Measurements from ENCODE around the gene FOLR1. TPM values are rescaled to one million over a fixed set of nuclear protein-coding genes. Genes with fewer than 3 reads are reported as not detected.

Gene FOLR1
- total RNA-seq, 1 donor from 2014 or later: 0.94 TPM

DNA sequence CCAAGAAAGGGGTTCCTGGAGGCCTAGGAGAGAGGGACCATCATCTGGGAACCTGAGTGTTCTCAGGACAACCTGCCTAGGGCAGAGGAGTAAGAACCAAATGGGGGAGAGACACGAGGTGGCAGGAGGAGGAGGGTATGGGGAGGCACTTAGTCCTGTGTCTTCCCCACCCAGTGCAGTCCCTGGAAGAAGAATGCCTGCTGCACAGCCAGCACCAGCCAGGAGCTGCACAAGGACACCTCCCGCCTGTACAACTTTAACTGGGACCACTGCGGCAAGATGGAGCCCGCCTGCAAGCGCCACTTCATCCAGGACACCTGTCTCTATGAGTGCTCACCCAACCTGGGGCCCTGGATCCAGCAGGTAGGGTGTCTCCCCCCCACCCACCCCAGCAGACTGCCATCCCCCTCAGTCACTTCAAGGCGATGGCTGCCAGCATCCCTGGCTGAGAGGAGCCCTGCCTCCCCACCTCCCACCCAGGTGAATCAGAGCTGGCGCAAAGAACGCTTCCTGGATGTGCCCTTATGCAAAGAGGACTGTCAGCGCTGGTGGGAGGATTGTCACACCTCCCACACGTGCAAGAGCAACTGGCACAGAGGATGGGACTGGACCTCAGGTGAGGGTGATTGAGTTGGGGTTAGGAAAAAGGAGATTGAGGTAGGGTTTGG, 28.9 kb downstream of the FOLR1 start:
- intact Hi-C loops (cut with DNase I): no loop called here
- no peak for ATAC-seq (ENCODE audit: poor library complexity)

DNA sequence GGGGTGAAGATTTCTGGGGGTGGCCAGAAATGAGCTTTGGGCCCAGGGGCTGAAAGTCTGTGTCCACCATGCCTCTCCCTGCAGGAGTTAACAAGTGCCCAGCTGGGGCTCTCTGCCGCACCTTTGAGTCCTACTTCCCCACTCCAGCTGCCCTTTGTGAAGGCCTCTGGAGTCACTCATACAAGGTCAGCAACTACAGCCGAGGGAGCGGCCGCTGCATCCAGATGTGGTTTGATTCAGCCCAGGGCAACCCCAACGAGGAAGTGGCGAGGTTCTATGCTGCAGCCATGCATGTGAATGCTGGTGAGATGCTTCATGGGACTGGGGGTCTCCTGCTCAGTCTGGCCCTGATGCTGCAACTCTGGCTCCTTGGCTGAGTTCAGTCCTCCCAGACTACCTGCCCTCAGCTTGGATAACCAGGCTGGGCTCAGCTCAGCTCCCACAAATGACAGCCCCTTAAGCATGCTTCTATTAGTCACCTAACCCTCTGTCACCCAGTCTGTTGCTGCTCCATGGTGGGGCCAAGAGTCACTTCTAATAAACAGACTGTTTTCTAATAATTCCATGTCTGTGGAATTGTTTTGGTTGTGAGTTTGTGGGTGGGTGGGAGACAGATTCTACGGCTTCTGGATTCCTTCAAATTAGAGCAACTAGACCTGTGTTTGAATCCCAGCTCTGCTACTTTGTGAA, 29.6 kb downstream of the FOLR1 start:
- intact Hi-C loops (cut with DNase I): no loop called here
- ATAC-seq (ENCODE audit: poor library complexity) (no peak), DNase-seq (no peak)

More for the DNA sequence above, 28.9 kb downstream of the FOLR1 start:
- DNase-seq: no peak

DNA sequence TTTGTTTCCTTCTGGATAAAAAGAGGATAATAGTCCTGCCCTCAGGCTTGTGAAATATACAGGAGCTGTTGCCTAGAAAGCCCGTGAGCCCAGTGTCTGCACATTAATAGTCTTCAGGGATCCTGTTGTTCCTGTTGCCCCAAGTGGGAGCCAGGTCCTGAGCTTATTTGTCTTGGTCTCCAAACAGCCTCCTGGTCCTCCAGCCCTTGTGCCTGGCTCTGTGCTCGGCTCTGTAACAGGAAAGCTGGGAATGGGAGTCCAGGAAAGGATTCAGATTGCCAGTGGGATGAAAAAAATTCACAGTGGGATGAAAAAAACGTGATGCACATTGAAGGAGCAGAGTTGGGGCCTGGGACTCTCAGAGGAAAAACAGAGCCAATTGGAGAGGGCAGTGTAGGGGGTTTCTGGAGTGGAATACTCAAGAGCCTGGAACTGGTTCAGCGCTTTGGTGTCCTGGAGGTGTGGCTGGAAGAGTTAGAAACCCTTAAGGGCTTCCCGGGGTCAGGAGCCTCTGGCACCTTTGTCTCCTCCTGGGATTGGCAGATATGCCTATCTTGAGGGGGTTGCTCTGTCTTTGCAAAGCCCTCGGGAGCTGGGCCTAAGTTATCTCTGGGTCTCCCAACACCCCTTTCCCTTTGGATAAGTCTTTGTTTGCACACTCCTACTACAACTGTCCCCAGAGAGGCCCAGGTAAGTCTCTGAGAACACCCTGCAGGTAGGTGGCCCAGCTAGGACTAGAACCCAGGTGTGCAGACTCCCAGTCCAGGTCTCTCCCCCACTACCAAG, 30.4 kb downstream of the FOLR1 start:
- DNase-seq: no peak
- no peak for ATAC-seq (ENCODE audit: poor library complexity)
- intact Hi-C loops (cut with DNase I): no loop called here

DNA sequence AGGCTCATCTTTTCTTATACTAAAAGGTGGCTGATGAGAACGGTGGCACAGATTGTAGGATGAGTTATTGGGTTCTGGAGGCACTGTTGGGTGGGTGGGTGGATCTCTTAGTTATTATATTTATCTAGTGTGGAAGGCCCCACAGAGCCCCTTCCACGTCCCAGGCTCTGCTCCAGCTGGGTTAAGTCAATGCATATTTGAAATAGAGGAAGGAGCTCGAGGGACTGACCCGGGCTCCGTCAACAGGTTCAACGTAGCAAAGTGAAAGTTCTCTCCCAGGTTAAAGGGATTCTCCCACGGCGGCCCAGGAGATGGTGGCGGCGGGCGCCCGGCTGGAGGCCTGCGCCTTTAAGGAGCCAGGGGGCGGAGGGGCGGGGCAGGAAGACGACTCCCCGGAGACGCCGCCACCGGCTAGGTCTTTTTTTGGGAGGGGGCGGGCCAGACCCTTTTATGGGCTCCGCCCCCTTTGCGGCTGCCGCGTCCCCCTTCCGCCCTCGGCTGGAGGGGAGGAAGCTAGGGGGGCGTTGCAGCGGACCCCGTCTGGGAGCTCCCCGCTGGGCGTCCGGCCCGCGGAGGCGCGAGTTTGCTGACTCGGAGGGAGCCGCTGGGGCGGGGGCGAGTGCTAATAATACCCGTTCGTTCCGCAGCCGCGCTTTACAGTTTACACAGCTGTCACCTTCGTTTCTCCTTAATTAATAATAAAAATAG, 31.1 kb downstream of the FOLR1 start:
- intact Hi-C loops (cut with DNase I): no loop called here
- ATAC-seq (ENCODE audit: poor library complexity): peak; percentile 93

DNA sequence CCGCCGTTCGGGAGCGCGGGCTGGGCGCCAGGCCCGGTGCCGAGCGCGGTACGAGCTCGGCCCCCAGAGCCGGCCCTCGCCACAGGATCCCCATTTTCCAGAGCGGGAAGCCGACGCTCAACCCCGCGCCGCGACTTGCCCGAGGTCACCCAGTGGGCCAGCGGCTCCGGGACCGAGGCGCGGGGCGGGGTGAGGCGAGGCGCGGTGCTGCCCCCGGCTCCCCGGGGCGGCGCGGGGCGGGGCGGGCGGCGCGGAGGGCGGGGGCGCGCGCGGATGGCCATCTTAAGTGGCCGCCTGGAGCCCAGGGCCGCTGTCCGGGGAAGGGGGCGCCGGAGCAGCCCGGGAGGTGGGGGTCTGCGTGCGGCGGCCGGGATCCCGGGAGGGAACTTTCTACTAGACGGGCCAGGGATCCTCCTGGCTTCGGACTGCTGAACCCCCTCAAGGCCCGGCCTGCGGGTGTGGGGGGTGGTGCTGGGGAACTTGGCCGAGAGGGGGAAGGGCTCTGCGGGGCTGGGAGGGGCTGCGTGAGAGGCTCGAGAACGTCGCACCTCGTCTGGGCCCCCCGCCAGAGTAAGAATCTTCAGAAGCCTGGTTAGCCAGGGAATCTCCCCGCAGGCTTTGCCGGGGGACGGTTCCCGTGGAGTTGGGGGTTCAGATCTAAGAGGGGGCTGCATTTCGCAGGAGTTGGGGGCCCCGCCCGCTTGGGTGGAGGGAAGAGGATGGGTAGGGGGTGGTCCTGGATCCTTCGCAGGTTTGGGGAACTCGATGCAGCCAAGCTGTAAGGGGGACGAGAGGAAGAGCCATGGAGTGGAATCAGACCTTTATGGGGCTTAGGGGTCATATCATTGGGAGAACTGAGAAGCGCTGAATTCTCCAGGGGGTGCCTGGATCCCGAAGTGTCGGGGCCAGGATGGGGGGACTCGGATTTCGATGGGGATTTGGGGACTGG, 31.9 kb downstream of the FOLR1 start:
- peak; percentile 89 for ATAC-seq (ENCODE audit: poor library complexity)
- DNase-seq: peak; percentile 88
- intact Hi-C loops (cut with DNase I): no loop called here

More for the DNA sequence above, 31.1 kb downstream of the FOLR1 start:
- peak; percentile 96 for DNase-seq

DNA sequence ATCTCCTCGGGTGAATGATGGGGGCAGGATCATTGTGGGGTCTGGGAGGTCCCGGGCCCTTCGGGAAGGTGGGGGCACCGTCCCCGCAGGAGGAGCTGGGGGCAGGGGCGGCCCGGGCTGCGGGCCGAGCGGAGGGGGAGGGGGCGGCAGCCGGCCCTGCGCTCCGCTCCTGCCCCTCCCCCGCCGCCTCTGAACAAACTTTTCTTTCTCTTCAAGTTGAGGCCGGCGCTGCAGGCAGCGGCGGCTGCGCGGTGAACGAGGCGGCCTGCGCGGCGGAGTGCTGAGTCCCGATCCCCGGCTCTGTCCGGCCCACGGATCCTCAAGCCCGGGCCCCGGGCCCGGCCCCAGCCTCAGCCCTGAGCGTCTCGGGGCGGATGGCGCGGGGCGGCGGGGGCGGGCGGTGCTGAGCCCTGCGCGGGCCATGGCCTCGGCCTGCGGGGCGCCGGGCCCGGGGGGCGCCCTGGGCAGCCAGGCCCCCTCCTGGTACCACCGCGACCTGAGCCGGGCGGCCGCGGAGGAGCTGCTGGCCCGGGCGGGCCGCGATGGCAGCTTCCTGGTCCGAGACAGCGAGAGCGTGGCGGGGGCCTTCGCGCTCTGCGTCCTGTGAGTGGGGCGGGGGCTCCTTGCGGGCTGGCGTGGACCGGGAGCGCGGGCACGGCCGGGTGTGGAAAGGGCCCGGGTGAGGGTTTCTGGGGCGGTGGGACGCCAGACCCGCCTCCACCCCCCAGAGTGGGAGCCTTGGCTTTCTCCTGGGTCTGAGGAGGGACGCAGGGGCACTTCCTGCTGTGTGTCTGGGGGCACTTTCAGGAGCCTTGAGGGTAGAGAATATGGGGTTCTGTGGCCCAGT, 32.8 kb downstream of the FOLR1 start, which contains the start of gene INPPL1:
Gene INPPL1 (plus strand): TSS at position 204 of the 847 bp plus-strand sequence. CDS start 218 bp downstream, at position 422.
- DNase-seq (peak; percentile 77), ATAC-seq (ENCODE audit: poor library complexity) (peak; percentile 14)
- intact Hi-C loops (cut with DNase I): no loop called here

DNA sequence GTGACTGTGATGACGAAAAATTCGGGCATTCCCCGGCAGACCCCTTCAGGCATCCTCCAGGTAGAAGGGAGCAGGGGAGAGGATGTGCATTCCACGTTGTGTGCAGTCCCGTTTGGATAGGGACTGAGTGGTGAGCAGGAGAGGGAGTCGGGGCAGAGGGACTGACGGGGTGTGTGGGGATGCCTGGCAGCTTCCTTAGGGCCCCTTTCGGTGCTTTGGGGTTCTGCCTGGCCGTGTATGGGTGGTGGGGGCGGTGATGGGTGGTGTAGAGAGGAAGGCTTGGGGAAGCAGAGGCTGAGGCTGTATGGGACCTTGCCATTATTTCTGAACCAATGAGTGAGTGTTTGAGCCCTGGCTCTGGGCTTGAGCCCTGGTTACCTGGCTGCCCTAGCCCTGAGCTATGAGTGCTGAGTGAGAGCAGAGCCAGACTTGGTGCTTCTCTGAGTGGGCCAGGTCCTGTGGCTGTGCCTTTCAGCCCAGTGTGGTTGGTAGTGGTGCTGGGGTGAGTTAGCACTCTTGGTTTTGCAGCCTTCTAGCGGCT, 33.5 kb downstream of the FOLR1 start:
- ATAC-seq (ENCODE audit: poor library complexity) (no peak), DNase-seq (no peak)
- intact Hi-C loops (cut with DNase I): no loop called here

DNA sequence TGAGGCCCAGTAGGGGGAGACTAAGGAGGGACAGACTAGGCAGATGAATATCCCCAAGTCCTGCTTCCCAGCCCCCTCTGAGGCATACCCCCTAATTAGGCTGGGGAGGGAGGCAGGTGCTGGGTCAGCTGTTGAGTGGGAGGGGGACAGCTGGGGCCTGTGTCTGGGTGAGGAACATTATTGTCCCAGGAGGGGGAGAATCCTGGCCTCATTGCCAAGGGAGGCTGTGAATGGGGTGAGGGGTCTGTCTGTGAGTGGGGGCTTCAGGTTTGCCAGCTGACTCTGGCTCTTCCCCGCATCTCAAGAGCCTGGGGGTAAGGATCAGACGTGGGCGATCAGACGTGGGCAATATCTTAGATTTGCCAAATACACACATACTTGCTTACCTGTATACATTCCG, 34.8 kb downstream of the FOLR1 start:
- DNase-seq (no peak), ATAC-seq (ENCODE audit: poor library complexity) (no peak)
- intact Hi-C loops (cut with DNase I): no loop called here

DNA sequence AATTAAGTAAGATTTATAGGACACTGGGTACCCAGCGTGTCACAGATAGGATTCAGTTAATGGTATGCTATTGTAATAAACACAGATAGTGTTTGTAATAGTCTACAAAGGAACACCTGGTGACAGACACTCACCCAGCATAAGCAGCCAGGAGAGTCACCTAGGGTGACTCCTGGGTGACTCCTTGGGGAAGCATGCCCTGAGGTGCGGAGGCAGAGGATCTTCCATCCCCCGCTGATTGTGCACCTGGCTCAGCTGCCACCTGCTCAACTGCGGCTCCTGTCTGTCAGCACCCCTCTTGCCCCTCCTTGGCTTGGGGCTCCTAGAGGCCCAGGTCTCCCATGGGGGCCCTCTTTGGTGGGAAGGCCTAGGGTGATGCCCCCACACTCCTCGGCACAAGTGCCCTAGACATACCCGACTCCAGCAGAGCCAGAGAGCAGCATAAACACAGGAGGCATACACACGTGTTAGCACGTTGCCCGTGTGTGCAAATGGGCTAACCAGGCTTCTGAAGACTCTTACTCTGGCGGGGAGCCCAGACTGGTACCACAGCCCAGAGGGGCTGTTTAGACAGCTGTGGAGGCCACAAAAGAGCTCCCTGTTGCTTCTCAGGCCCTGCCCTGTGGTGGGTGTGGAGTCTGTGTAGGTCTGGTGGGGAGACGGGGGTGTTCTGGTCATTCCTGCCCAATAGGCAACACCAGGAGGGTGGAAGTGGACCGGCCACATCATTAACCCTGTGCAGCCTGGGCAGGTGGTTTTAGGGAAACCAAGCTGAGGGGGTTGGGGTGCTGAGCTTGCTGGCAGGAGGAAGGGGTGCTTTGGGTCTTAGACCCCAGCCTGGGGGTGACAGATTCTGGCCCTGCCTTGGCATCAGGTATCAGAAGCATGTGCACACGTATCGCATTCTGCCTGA, 35.6 kb downstream of the FOLR1 start:
- ATAC-seq (ENCODE audit: poor library complexity): no peak
- no peak for DNase-seq
- intact Hi-C loops (cut with DNase I): no loop called here

DNA sequence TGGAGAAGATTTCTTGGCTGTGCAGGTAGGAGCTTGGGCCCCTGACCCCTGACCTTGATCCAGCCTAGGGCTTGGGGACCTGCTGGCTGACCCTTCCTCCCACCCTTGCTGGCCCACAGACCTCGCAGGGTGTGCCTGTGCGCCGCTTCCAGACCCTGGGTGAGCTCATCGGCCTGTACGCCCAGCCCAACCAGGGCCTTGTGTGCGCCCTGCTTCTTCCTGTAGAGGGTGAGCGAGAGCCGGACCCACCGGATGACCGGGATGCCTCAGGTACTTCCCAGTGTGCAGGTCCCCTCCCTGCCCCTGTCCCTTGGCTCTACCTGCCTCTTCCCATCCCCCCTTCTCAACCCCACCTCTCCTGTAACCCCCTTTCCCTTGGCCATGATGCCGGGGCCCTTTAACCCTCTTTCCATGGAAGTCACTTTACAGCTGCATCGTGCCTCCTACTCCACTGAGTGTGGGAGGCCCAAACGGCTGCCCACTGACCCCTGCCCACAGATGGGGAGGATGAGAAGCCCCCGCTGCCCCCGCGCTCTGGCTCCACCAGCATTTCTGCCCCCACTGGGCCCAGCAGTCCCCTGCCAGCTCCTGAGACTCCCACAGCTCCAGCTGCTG, 36.4 kb downstream of the FOLR1 start:
- ATAC-seq (ENCODE audit: poor library complexity) (no peak), DNase-seq (no peak)
- intact Hi-C loops (cut with DNase I): no loop called here

DNA sequence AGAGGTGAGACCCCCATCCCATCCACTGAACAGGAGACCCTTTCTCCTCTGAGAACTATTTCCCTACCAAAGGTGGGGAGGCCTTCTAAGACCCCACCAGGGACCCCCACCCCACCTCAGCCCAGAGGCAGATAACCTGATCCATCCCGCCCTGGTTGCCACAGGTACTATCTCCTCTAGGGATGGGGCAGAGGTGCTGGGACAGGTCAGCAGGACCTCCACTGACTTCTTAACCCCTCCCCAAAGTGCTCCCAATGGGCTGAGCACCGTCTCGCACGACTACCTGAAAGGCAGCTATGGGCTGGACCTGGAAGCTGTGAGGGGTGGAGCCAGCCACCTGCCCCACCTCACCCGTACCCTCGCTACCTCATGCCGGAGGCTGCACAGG, 36.9 kb downstream of the FOLR1 start:
- DNase-seq (no peak), ATAC-seq (ENCODE audit: poor library complexity) (no peak)
- intact Hi-C loops (cut with DNase I): no loop called here

DNA sequence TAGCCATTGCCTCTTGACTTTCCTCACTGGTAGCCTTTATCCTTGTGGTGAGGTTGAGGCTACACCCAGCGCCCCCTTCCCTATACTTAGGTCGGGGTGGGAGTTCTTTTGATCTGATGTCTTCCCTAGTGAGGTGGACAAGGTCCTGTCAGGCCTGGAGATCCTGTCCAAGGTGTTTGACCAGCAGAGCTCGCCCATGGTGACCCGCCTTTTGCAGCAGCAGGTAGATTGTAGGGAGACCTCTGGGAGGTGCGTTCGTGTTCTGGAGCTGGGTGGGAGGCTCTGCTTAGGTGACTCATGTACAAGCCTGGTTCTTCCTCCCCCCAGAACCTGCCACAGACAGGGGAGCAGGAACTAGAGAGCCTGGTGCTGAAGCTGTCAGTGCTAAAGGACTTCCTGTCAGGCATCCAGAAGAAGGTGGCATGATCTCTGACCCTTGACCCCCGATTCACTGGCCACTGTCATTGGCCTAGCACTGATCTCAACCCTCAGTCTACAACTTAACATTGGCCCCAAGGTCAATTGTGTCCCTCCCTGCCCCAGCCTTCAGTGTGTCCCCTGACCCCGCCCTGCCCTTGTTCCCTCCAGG, 37.5 kb downstream of the FOLR1 start:
- no peak for ATAC-seq (ENCODE audit: poor library complexity)
- intact Hi-C loops (cut with DNase I): no loop called here
- no peak for DNase-seq

DNA sequence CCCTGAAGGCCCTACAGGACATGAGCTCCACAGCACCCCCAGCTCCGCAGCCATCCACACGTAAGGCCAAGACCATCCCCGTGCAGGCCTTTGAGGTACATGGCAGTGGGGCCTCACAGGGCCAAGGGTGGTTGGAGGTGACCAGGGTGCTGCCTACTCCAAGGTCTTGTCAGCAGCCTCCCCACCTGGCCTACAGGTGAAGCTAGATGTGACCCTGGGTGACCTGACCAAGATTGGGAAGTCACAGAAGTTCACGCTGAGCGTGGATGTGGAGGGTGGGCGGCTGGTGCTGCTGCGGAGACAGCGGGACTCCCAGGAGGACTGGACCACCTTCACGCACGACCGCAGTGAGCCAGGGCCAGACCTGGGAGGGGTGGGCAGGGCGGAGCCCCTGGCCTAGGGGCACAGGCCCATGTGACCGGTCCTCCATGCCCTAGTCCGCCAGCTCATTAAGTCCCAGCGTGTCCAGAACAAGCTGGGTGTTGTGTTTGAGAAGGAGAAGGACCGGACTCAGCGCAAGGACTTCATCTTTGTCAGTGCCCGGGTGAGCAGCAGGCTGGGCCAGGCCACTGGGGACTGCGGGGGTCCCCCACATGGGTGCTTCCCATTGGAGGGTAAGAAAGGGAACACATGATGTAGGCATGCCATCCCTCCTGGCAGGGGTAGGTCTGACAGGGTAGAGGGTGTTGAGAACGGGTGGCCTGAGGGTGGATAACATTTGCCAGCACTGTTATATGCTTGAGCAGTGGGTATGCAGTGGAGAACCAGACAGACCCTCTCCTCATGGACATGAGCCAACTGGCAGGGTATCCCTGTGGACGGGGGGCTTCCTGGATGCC, 38.2 kb downstream of the FOLR1 start:
- DNase-seq (no peak), ATAC-seq (ENCODE audit: poor library complexity) (no peak)
- intact Hi-C loops (cut with DNase I): no loop called here

DNA sequence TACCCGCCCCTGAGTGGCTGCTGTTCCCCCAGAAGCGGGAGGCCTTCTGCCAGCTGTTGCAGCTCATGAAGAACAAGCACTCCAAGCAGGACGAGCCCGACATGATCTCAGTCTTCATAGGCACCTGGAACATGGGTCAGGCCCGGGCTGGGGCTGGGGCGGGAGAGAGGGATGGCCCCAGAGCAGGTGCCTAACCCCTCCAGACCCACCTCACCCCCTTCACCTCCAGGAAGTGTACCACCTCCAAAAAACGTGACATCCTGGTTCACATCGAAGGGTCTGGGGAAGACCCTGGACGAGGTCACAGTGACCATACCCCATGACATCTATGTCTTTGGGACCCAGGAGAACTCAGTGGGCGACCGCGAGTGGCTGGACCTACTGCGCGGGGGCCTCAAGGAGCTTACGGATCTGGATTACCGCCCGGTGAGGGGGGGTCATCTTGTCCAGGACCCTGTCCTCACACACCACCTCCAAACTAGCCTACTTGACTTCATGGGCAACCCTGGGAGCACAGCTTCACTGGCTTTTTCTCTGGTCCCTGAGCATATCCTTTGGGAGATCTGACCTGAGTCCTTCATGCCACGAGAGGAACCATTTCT, 38.9 kb downstream of the FOLR1 start:
- ATAC-seq (ENCODE audit: poor library complexity): no peak
- intact Hi-C loops (cut with DNase I): no loop called here
- DNase-seq: no peak

Data from Right ventricle myocardium superior (tissue), 1 donor.